ENCODE data around the gene NFIX. TPM values are rescaled to one million over a fixed set of nuclear protein-coding genes. Genes with fewer than 3 reads are reported as not detected.

Gene NFIX
- total RNA-seq, 1 donor from 2014 or later: 8.4 TPM

GRCh38 chr19:13018035-13018914 lies 23.0 kb downstream of the NFIX start:
- no peaks in the 10 kb centered on the region for H3K36me3 Mint-ChIP-seq (ENCODE audit: low read depth, unreplicated experiment)
- DNase-seq (ENCODE audit: low read depth): peak; percentile 72
- H3K4me1 ChIP-seq (ENCODE audit: insufficient read depth, low read length): peaks cover 84% of the 10 kb centered on the region
- H3K4me3 Mint-ChIP-seq (ENCODE audit: unreplicated experiment): no peak overlapping the region
- no peaks in the 10 kb centered on the region for H3K36me3 ChIP-seq (ENCODE audit: insufficient read depth, low read length)
- peak overlapping the region; percentile 78 for H3K27ac ChIP-seq (ENCODE audit: low read depth, low read length)
- peaks cover 32% of the 10 kb centered on the region for H3K4me1 Mint-ChIP-seq (ENCODE audit: low read depth, unreplicated experiment)
- no peak overlapping the region for H3K27ac Mint-ChIP-seq (ENCODE audit: unreplicated experiment)
- H3K79me2 ChIP-seq (ENCODE audit: insufficient read depth, low read length): peaks cover 90% of the 10 kb centered on the region
- peak overlapping the region; percentile 31 for H2AFZ ChIP-seq (ENCODE audit: low read depth, low read length)
- FAIRE-seq: no peak
- peak overlapping the region; percentile 87 for H3K4me2 ChIP-seq (ENCODE audit: low read length)
- H3K9ac ChIP-seq (ENCODE audit: low read length): peak overlapping the region; percentile 77
- TF ChIP-seq, protein P1, sequence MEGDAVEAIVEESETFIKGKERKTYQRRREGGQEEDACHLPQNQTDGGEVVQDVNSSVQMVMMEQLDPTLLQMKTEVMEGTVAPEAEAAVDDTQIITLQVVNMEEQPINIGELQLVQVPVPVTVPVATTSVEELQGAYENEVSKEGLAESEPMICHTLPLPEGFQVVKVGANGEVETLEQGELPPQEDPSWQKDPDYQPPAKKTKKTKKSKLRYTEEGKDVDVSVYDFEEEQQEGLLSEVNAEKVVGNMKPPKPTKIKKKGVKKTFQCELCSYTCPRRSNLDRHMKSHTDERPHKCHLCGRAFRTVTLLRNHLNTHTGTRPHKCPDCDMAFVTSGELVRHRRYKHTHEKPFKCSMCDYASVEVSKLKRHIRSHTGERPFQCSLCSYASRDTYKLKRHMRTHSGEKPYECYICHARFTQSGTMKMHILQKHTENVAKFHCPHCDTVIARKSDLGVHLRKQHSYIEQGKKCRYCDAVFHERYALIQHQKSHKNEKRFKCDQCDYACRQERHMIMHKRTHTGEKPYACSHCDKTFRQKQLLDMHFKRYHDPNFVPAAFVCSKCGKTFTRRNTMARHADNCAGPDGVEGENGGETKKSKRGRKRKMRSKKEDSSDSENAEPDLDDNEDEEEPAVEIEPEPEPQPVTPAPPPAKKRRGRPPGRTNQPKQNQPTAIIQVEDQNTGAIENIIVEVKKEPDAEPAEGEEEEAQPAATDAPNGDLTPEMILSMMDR (IDR thresholded peaks at IDR 0.05; ENCODE audit: insufficient read depth, low read depth, low read length): no peak
- no peak for TF ChIP-seq EZH2 (IDR thresholded peaks at IDR 0.05; ENCODE audit: insufficient read depth, low read length)
- peak overlapping the region; percentile 27 for H3K4me3 ChIP-seq (ENCODE audit: insufficient read depth, low read depth, low read length)
- peaks cover 85% of the 10 kb centered on the region for H3K27me3 Mint-ChIP-seq (ENCODE audit: low read depth, unreplicated experiment)
- H3K9me3 Mint-ChIP-seq (ENCODE audit: unreplicated experiment): no peaks in the 10 kb centered on the region
- no peaks in the 10 kb centered on the region for H3K9me3 ChIP-seq (ENCODE audit: insufficient read depth, low read depth, low read length)
- no peaks in the 10 kb centered on the region for H3K27me3 ChIP-seq (ENCODE audit: insufficient read depth, low read length)
- H4K20me1 ChIP-seq (ENCODE audit: insufficient read depth, low read length): peaks cover 9% of the 10 kb centered on the region

DNA sequence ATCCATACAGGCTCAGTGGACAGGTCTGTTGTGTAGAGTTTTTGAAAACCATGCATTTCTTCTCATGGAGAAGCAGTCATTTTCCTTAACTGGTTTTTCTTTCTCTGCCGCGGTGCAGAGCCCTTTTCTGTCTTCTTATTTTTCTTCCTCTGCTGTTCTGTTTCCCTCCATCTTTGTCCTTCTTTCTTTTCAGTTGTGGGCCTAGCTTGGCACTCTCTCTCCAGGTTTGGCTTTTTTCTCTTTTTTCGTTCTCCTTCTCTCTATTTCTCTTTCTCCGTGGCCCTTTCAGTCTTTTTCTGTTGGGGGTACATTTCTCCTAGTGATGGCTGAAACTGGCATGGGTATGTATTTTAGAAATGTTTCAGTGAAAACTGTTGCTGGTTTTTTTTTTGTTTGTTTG lies 24.1 kb downstream of the NFIX start:
- Mint-ChIP-seq H3K36me3 (ENCODE audit: low read depth, unreplicated experiment) (no peaks in the 10 kb centered on the region), H3K4me3 (ENCODE audit: unreplicated experiment) (no peak overlapping the region), H3K4me1 (ENCODE audit: low read depth, unreplicated experiment) (peaks cover 26% of the 10 kb centered on the region), H3K27ac (ENCODE audit: unreplicated experiment) (no peak overlapping the region), H3K9me3 (ENCODE audit: unreplicated experiment) (peaks cover under 1% of the 10 kb centered on the region), H3K27me3 (ENCODE audit: low read depth, unreplicated experiment) (peaks cover 85% of the 10 kb centered on the region)
- peaks cover 84% of the 10 kb centered on the region for H3K79me2 ChIP-seq (ENCODE audit: insufficient read depth, low read length)
- no peak overlapping the region for H3K4me3 ChIP-seq (ENCODE audit: insufficient read depth, low read depth, low read length)
- H3K4me1 ChIP-seq (ENCODE audit: insufficient read depth, low read length): peaks cover 78% of the 10 kb centered on the region
- H3K9me3 ChIP-seq (ENCODE audit: insufficient read depth, low read depth, low read length): no peaks in the 10 kb centered on the region
- H3K9ac ChIP-seq (ENCODE audit: low read length): peak overlapping the region; percentile 72
- no peaks in the 10 kb centered on the region for H3K36me3 ChIP-seq (ENCODE audit: insufficient read depth, low read length)
- no peak for FAIRE-seq
- DNase-seq (ENCODE audit: low read depth): no peak
- H3K27ac ChIP-seq (ENCODE audit: low read depth, low read length): peak overlapping the region; percentile 78
- H3K4me2 ChIP-seq (ENCODE audit: low read length): peak overlapping the region; percentile 76
- H2AFZ ChIP-seq (ENCODE audit: low read depth, low read length): no peak overlapping the region
- H3K27me3 ChIP-seq (ENCODE audit: insufficient read depth, low read length): no peaks in the 10 kb centered on the region
- TF ChIP-seq, protein P1 (IDR thresholded peaks at IDR 0.05; ENCODE audit: insufficient read depth, low read depth, low read length): no peak
- TF ChIP-seq EZH2 (IDR thresholded peaks at IDR 0.05; ENCODE audit: insufficient read depth, low read length): no peak
- H4K20me1 ChIP-seq (ENCODE audit: insufficient read depth, low read length): peaks cover 9% of the 10 kb centered on the region

GRCh38 chr19:13020002-13020414 lies 24.7 kb downstream of the NFIX start:
- FAIRE-seq (no peak), DNase-seq (ENCODE audit: low read depth) (peak; percentile 70)
- H3K27ac Mint-ChIP-seq (ENCODE audit: unreplicated experiment): no peak overlapping the region
- H3K9me3 Mint-ChIP-seq (ENCODE audit: unreplicated experiment): peaks cover 3% of the 10 kb centered on the region
- H3K27ac ChIP-seq (ENCODE audit: low read depth, low read length): peak overlapping the region; percentile 78
- peaks cover 84% of the 10 kb centered on the region for H3K79me2 ChIP-seq (ENCODE audit: insufficient read depth, low read length)
- H3K4me1 ChIP-seq (ENCODE audit: insufficient read depth, low read length): peaks cover 78% of the 10 kb centered on the region
- no peak for TF ChIP-seq EZH2 (IDR thresholded peaks at IDR 0.05; ENCODE audit: insufficient read depth, low read length)
- TF ChIP-seq, protein P1 (IDR thresholded peaks at IDR 0.05; ENCODE audit: insufficient read depth, low read depth, low read length): no peak
- peaks cover 9% of the 10 kb centered on the region for H4K20me1 ChIP-seq (ENCODE audit: insufficient read depth, low read length)
- peak overlapping the region; percentile 76 for H3K4me2 ChIP-seq (ENCODE audit: low read length)
- peak overlapping the region; percentile 72 for H3K9ac ChIP-seq (ENCODE audit: low read length)
- peaks cover 28% of the 10 kb centered on the region for H3K4me1 Mint-ChIP-seq (ENCODE audit: low read depth, unreplicated experiment)
- no peaks in the 10 kb centered on the region for H3K36me3 Mint-ChIP-seq (ENCODE audit: low read depth, unreplicated experiment)
- no peak overlapping the region for H3K4me3 Mint-ChIP-seq (ENCODE audit: unreplicated experiment)
- no peaks in the 10 kb centered on the region for H3K27me3 ChIP-seq (ENCODE audit: insufficient read depth, low read length)
- H2AFZ ChIP-seq (ENCODE audit: low read depth, low read length): no peak overlapping the region
- no peaks in the 10 kb centered on the region for H3K36me3 ChIP-seq (ENCODE audit: insufficient read depth, low read length)
- H3K27me3 Mint-ChIP-seq (ENCODE audit: low read depth, unreplicated experiment): peaks cover 85% of the 10 kb centered on the region
- H3K9me3 ChIP-seq (ENCODE audit: insufficient read depth, low read depth, low read length): no peaks in the 10 kb centered on the region
- no peak overlapping the region for H3K4me3 ChIP-seq (ENCODE audit: insufficient read depth, low read depth, low read length)

Data from astrocyte (in vitro differentiated cells and primary cell).